Activated effector memory CD4-positive, alpha-beta T cell treated with anti-CD3 and anti-CD28 coated beads, Interleukin-2, amount 50 U/mL, for 16 hours (primary cell): ENCODE data around the gene GDAP2.

Experiments used
- DNase-seq: peaks from one replicate; pipeline ENCODE4 v3.0.0-alpha.2; 2020

Gene GDAP2

DNA sequence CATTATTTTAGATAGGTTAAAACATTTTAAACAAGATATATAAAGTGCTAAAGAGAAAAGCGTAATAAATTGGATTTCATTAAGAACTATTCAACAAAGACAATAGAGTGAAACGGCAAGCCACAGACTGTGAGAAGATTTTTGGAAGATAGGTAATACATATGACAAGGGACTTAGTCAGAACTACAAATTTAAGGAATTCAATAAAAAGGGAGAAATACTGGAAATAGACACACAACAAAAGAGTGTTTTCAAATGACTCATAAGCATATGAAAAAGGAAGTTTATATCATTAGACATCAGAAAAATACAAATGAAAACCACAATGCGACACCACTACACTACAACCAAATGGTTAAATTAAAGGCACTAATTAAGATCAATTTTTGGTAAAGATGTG, 90.5 kb downstream of the GDAP2 start:
- no peak for DNase-seq

DNA sequence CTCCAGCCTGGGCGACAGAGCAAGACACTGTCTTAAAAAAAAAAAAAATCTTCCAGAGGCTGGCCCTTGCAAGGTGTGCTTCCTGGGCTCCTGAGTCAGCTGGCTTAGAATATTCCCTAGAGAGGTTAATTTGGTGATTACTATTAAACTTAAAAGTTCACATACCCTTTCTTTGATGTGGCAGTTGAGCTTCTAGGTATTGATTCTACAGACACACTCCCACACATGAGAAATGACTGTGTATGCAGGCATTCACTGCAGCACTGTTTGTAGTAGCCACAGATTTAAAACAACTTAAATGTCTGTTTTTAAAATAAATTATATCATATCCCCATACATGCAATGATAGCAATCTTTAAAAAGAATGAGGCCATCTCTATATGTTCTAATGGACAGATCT, 93.4 kb downstream of the GDAP2 start:
- no peak for DNase-seq

DNA sequence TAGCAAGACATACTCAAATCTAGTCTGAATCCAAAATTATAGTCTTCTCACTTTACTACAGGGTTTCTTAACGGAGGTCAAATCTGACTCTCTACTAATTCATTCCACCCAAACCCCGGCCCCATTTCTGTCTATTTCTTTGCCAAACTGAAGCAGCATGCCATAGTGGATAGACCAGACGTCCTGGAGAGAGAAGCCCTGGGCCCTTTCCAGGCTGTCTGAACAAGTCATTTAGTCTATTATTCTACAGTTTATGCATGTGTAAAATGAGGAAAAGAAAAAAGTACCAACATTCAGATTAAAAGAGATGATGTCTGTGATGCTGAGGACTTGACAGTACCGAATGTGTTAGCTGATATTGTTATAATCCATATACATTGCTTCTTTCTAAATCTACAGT, 95.0 kb downstream of the GDAP2 start:
- DNase-seq, result no peak

DNA sequence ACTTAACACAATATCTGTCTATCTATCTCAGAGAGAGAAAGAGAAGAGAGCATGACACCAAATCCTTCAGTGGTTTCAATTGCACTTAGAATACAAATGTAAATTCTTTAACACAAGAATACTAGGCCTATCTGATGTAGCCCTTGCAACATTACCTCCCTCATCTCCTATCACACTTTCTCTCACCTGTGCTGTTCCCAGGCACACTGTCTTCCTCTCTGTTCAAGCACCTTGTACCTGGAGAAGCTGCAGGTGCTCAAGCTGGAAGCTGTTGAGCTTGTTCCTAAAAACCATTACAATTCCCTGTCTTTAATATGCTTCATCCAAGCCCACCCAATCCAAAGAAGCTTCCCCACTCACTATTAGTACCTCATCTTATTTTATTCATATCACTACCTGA, 97.0 kb downstream of the GDAP2 start:
- DNase-seq, result no peak

- DNase-seq, result no peak
Observed at GRCh38 chr1:117830222-117830621, 99.2 kb downstream of the GDAP2 start.

DNA sequence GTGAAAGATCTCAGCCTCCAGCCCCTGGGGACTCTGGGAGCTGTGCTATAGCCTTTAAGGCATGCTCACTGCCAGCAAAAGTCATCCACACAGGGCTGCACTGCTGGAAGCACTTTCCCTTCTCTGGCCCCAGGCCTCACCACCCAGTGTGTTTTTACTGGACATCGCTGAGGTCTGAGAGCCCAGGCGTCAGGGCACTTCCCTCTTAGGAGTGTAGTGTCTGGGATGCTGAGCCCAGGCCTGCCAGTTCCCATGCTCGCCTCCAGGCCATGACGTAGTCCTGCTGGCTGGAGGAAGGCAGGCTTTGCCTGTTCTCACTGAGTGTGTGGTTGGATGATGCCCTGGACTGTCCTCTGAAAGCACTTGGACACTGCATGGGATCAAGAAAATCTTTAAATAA, 101.2 kb downstream of the GDAP2 start:
- DNase-seq, result no peak

DNA sequence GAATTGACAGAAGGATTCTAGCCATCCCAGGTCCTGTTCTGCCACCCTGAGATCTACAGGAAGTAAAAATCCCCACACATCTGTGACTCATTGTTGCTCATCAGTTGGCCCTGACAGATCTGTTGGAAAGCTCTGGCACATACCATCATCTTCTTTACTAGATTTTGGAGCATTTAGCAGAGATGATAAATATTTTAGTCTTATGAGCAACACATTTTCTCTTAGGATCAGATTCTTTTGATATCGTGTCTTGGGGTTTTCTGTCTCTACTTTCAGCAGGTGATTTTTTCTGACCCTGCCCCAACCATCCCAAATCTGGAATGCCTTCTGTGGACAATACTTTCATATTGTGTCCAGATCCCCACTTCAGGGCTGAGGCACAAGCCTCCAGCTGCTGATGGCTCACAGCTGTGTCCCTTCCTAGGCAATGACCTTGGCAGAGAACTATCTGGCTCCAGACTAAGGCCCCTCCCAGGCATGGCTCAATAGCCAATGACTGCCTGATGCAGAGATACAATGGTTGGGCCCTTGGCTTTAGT, 102.8 kb downstream of the GDAP2 start:
- no peak for DNase-seq

GRCh38 chr1:117826119-117826518, 103.3 kb downstream of the GDAP2 start:
- no peak for DNase-seq

DNA sequence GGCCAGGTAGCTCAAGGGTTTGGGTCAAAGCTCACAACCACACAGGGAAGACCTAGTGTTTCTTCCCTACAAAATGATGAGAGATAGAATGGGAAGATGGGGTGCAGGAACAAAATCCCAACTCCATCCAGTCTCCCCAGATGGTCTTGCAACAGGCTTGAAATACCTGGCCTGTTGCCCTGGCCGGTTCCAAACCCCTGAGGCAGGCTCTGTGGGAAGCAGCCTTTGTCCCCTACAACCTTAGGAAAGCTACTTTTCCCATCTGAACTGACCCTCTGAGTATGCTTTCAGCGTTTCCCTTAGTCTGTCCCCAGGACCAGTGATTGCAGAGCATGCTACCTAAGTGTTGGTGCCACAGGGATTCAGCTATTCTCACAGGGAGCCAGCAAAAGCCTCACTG, 104.0 kb downstream of the GDAP2 start:
- DNase-seq, result no peak

DNA sequence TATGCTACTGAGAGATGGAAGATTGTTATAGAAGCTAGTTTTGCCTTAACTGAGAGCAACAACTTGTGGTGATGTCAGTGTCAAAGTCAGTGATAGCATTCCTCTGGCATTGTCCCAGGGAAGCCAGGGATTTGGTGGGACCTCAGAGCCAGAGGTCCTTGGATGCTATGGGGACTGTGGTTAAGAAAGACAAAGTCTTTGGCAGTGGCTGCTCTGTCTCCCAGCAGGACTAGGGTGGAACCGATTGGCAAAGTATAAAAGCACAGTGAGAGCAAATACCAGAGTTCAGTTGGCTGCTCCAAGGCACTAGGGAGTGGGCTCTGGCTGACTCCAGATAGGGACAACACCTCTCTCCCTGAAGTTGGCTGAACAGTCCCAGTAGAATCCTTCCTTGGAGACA, 104.8 kb downstream of the GDAP2 start:
- DNase-seq, result no peak

GRCh38 chr1:117821774-117822482, 107.5 kb downstream of the GDAP2 start:
- no peak for DNase-seq

GRCh38 chr1:117821382-117821755, 108.1 kb downstream of the GDAP2 start:
- DNase-seq, result no peak

DNA sequence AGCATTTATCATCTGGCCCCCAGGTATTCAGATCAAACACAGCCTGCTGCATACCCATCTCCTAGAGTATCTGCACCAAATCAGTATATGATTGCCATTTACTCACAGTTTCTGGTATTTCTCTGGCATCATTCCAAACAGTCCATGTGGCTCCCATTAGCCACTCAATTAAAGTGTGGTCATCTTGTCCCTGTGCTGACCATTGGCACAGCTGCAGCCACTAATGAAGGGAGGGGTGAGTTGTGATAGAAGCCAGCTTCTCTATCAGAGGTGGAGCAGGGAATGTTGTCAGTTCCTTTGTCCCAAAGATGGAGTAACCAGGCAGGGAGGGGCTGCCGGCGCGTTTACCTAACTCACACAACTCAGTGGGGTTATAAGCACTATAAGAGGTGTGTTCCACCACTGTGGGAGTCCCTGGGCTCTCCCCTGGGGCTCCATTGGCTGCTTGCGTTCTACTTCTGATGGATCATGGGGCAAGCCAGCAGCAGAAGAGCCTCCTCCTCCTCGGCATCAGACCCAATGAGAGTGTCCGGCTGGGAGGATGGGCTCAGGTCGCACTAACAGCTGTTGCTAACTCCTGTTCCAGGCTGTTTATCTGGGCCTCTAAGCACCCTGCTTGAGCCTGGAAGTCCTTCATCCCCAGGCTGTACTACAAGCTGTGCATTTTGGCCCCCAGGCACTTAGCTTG, 108.6 kb downstream of the GDAP2 start:
- no peak for DNase-seq

DNA sequence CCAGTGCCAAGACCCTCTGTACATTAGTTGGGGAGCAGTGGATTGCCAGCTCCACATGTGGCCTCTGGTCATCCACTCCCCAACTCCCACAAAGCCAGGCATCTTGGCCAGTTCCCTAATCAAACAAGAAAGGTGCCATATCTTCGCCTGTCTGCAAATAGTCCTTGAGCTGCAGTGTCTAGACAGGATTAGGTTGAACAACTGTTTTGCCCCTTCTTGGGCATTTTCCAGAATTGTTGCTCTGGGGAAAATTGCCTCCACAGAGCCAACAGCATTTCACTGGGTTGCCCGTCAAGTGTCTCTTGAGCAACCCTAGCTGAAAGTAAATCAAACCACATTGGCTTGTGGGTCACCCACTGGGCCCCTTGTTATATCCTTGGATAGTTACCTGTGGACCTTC, 109.3 kb downstream of the GDAP2 start:
- DNase-seq, result no peak

- no peak for DNase-seq
Observed at GRCh38 chr1:117819301-117819700, 110.1 kb downstream of the GDAP2 start.

DNA sequence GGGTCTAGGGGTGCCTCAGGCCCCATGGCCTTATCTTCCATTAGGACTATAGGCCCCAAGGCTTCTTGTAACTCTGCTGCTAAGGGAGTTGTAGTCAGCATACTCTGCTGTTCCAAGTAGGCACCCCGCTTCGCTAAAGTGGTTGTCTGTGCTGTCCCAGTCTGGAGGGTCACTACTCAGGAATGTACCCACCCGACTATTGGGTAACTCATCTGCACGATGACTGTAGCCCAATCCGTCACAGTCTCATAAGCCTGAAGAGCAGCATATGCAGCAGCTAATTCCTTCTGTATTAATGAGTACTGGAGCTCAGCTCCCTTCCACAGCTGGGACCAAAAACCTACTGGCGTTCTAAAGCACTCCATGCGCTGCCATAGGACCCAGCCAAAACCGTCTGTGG, 111.0 kb downstream of the GDAP2 start:
- DNase-seq, result no peak

- DNase-seq, result no peak
Observed at GRCh38 chr1:117817629-117818028, 111.8 kb downstream of the GDAP2 start.

DNA sequence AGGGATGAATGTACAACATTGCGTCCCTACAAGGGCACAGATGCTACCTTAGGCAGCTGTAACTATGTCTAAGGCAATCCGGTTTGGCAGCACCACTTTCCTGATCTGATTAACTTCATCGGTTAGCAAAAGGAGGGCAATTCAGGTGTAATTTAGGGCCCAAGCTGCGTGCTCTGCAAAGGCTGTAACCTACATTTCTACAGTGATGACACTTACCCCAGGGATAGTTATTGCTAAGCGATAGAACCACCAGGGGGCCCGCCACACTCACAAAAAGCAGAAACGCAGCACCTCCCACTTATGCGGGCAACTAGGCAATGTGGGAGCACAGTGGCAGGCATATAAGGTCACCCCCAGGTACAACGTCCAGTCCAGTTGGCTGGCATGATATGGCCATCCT, 113.5 kb downstream of the GDAP2 start:
- no peak for DNase-seq

GRCh38 chr1:117814856-117815797, 114.3 kb downstream of the GDAP2 start:
- DNase-seq, result no peak
